PFSK-1 (cell line): Measurements from ENCODE around the gene PCSK4. TPM values are rescaled to one million over a fixed set of nuclear protein-coding genes. Genes with fewer than 3 reads are reported as not detected.

Source experiments
- FOXP2 ChIP-seq: optimal IDR thresholded peaks from 2 replicates; pipeline ENCODE3; 2011; ENCODE audit warnings: borderline replicate concordance, control low read depth, inconsistent platforms; ENCODE audit not compliant: insufficient read depth; ENCODE audit errors: extremely low read length, extremely low read depth
- POLR2AphosphoS5 ChIP-seq: IDR thresholded peaks from 2 replicates; pipeline ENCODE4 v1.6.1; 2012; ENCODE audit warnings: low read depth, mild to moderate bottlenecking, control low read depth, low read length, moderate library complexity
- REST ChIP-seq, 2 experiments: IDR thresholded peaks; 2 replicates each; pipeline versions ENCODE4 v1.6.1 to v1.8.0; 2011 to 2012; ENCODE audit warnings: low read depth in 2 of 2, low read length in 2 of 2, control low read depth in 1 of 2, inconsistent platforms in 1 of 2, mild to moderate bottlenecking in 1 of 2, moderate library complexity in 1 of 2; ENCODE audit not compliant: insufficient read depth in 1 of 2
- SIN3A ChIP-seq: IDR thresholded peaks from 2 replicates; pipeline ENCODE4 v1.6.1; 2012; ENCODE audit warnings: mild to moderate bottlenecking, low read length, moderate library complexity, borderline replicate concordance; ENCODE audit not compliant: insufficient read depth
- TAF1 ChIP-seq: IDR thresholded peaks from 2 replicates; pipeline ENCODE4 v1.6.1; 2012; ENCODE audit warnings: low read length, control low read depth, borderline replicate concordance; ENCODE audit not compliant: insufficient read depth
- polyA plus RNA-seq: library from polyadenylated mRNA; unstranded; fragments of >200 nt; gene quantifications from one replicate; pipeline ENCODE4 v1.2.1, GENCODE V29; 2012; ENCODE audit warnings: low read depth, missing spikeins; ENCODE audit not compliant: insufficient read length

PCSK4 gene
- polyA plus RNA-seq, result 9.1 TPM

GRCh38 chr19:1490311-1491113, at the start of gene PCSK4:
Gene PCSK4 (minus strand): TSS chr19:1490350. CDS start chr19:1490346, 4 bp downstream.
- TF ChIP-seq TAF1 (no peak), SIN3A (peak; percentile 89; the same call in 1 of the 2 replicates)

- TF ChIP-seq SIN3A (no peak), FOXP2 (no peak), POLR2AphosphoS5 (no peak), TAF1 (no peak), REST (IDR thresholded peaks at IDR 0.05; ENCODE audit: insufficient read depth in 1 of 2, low read depth in 2 of 2, low read length in 2 of 2) (no peak)
These were observed 48.8 kb upstream of the PCSK4 start for GRCh38 chr19:1538978-1539377.

- no peak for TF ChIP-seq FOXP2
- no peak for TF ChIP-seq SIN3A
- no peak for TF ChIP-seq POLR2AphosphoS5
- no peak for TF ChIP-seq REST (IDR thresholded peaks at IDR 0.05; ENCODE audit: insufficient read depth in 1 of 2, low read depth in 2 of 2, low read length in 2 of 2)
- no peak for TF ChIP-seq TAF1
These were observed 44.8 kb upstream of the PCSK4 start for GRCh38 chr19:1534972-1535371.

GRCh38 chr19:1533510-1534150, 43.5 kb upstream of the PCSK4 start:
- TF ChIP-seq SIN3A, result no peak
- TF ChIP-seq REST (IDR thresholded peaks at IDR 0.05; ENCODE audit: insufficient read depth in 1 of 2, low read depth in 2 of 2, low read length in 2 of 2), result no peak
- no peak for TF ChIP-seq POLR2AphosphoS5
- TF ChIP-seq TAF1, result no peak
- no peak for TF ChIP-seq FOXP2

- TF ChIP-seq FOXP2 (no peak), SIN3A (no peak), POLR2AphosphoS5 (no peak), REST (IDR thresholded peaks at IDR 0.05; ENCODE audit: insufficient read depth in 1 of 2, low read depth in 2 of 2, low read length in 2 of 2) (no peak), TAF1 (no peak)
These were observed 41.9 kb upstream of the PCSK4 start for GRCh38 chr19:1532003-1532402.
